ENCODE data around the gene PRTN3.
"Not testable (repeated sequence)": the region's sequence is repeated elsewhere in the genome, so short reads cannot be mapped to it uniquely, and the experiment has no call there.

The PRTN3 gene

DNA sequence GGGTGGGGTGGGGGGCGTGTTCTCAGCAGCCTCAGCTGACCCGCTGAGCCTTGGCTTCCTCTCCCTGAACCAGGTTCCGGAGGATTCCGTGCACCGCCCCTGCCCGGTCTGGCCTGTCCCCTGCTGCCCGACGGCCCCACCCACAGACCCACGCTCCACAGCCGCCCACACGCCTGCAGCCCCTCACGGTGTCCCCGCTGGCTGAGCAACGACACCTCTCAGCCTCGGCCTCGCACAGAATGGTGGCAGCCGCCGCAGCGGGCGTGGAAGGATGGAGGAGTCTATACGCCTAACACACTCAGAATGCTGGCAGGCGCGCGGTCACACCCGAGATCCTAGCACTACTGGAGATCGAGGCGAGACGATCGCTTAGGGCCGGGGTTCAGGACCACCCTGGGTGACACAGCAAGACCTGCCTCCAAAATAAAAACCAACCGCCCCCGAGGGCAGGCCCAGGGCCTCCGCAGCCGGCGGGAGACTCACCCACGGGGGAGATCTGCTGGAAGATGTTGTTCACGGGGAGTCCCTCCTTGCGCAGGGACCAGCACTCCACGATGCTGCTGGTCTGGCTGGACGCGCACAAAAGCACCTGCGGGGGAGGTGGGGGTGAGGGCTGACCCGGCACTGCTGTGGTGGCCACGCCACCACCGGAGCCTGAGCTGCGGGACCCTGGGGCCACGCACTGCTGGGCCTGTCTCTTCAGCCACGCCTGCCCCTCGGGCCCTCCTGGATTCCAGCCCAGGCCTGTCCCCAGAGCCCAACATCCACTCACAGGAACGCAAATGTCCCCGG, 43.8 kb downstream of the PRTN3 start:
- DNase-seq = no peak

DNA sequence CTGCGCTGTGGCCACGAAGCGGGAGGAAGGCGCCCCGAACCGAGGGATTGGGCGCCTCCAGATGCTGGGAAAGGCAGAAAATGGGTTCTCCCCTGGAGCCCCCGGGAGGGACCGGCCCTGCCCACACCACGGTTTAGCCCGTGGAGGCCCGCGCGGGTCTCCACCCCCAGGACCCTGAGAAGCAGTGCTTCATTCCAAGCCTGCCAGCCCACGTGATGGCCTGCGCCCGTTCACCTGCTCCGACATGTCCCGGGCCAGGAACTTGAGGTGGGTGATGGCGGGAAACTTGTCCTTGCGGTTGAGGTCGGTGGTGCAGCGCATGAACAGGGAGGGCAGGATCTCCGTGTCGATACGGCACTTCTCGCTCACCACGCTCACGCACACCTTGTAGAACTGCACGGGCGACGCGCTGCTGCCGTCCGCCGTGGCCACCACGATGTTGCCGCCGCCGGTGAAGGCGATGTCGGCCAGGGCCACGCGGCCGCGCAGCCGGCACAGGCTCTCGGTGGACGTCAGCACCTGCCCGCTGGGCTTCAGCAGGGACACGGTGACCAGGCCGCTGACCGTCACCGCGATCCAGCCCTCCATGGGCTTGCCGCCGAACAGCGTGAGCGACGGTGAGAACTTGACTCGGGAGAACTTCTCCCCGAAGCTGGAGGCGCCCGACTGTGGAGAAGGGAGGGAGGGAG, 44.9 kb downstream of the PRTN3 start:
- no peak for DNase-seq

DNA sequence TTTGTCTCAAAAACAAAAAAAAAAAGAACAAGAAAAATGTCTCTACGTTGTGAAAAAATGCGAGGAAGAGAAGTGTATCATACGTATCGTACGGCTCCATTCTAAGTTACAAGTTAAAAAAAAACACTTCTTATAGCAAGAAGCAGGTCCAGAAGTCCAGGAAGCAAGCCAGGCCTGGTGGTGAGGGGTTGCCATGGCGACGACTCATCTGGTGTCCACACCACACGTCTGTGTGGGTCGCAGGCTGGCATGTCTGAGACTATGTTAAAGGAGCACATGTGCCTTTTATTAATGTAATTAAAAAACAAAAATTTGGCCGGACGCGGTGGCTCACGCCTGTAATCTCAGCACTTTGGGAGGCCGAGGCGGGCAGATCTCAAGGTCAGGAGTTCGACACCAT, 46.3 kb downstream of the PRTN3 start:
- DNase-seq = peak; percentile 75

DNA sequence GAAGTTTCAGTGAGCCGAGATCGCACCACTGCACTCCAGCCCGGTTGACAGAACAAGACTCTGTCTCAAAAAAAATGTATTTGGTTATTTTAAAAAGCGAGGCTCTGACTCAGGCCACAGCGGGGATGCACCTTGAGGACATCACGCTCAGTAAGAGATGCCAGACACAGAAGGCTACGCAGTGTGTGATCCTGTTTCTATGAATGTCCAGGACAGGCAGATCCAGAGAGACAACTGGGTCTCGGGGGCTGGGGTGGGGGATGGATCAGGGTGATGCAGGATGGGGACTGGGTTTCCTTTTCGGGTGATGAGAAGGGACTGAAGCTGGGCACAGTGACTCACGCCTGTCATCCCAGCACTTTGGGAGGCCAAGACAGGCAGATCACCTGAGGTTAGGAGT, 46.8 kb downstream of the PRTN3 start:
- no peak for DNase-seq

DNA sequence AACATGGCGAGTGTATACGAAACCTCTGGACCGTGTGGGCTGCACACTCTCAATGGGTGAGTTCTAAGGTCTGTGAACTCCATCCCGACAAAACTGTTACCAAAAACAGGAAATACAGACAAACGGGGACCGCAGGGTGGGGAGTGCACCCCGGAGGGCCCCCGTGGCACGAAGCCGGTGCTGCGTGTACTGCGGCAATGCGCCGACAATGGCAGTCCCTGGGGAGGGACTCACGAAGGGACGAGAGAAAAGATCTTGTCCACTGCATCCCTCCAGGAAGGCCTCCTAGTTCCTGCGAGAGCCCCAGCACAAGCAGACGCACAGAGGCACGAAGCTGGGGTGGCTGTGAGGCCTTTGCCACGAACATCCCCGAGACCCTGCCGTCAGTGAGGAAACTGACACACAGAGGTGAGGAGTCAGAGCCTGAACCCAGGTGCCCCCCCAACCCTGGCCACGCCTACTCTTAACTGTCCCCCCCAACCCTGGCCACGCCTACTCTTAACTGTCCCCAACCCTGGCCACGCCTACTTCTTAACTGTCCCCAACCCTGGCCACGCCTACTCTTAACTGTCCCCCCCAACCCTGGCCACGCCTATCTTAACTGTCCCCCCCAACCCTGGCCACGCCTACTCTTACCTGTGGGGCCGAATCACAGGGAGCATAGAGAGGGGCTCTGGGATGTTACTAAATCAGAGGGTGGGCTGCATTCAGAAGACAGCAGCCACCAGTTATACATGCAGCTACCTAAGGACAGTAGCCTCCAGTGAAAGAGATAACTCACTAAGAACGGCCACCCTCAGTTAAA, 48.0 kb downstream of the PRTN3 start:
- DNase-seq = no peak

DNA sequence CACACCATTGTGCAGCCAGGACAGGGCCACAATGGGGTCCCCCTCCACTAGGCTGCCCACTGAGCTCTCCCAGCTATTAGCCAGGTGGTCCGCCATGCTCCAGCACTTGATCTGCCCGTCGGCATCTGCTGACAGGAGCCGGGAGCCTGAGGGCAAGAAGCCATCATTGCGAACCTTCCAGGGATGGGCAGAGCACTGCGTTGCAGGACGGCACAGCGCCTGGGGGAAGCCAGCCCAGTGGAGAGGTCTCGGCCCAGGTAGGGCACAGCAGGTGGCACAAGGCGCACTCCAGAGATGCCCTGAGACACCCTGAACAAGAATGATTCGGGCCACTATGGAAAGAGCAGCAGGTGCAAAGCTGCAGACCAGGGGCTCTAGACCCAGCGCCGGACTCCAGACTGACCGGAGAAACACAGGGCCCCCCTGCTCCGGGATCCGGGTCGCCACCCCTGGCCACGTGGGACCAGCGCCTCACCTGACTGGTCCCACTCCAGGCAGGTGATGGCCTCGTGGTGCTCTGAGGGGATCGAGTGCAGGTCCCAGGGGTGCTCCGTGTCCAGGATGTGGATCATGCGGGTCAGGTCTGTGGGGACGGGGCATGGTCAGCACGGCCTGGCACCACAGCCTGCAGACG, 49.0 kb downstream of the PRTN3 start:
- DNase-seq = no peak

DNA sequence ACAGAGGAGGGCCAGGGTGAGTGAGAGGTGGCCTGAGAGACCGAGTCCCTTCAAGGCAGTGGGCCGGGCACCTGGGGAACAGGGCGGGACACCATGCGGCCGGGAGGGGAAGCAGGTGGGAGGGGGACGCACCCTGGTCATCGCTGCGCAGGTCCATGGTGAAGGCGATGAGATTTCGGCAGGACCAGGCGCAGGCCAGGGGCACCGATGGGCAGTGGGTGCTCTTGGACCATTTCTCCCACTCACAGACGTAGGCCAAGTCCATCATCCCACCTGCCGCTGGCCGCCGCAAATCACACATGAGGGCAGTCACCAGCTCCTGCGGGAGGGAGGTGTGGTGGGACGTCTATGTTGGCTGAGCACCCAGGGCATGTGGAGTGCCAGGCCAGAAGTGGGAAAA, 50.0 kb downstream of the PRTN3 start:
- DNase-seq = no peak

DNA sequence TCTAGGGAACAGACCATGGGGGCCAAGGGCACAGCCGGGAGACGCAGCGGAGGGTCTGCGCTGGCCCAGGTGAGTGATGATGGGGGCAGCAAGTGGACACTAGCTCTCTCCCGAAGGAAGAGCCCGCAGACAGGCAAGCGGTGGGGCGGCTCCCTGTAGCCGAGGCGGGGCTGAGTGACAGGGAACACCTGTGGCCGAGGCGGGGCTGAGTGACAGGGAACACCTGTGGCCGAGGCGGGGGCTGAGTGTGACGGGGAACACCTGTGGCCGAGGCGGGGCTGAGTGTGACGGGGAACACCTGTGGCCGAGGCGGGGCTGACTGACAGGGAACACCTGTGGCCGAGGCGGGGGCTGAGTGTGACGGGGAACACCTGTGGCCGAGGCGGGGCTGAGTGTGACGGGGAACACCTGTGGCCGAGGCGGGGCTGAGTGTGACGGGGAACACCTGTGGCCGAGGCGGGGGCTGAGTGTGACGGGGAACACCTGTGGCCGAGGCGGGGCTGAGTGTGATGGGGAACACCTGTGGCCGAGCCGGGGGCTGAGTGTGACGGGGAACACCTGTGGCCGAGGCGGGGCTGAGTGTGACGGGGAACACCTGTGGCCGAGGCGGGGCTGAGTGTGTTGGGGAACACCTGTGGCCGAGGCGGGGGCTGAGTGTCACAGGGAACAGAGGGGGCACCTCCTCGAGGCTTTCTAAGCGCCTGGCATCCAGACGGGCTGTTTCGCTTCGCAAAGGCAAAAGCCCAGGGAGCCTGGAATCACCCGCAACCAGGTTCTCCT, 50.8 kb downstream of the PRTN3 start:
- not testable (repeated sequence) for DNase-seq

DNA sequence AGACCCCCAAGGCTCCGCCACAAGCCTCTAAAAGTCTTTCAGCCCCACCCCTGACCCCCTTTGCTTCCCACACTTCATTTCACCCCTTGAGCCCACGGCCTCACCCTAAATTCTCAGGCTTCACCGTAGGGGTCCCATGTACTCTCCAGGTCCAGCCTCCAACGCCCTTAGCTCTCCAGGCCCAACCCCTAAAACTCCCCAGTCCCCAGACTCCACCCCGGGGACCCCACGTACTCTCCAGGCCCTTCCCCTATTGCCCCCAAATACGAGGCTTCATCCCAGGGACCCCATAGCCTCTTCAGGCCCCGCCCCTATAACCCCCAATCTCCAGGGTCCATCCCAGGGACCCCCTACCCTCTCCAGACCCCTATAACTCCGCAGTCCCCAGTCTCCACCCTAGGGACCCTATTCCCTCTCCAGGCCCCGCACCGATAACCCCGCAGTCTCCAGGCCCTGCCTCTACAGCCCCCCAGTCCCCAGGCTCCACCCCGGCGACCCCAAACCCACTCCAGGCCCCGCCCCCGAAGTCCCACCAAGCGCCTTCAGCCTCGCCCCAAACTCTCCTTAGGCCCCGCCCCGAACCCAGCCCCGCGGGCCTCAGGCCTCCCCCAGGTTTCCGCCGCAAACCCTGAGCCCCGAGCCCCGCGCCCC, 51.6 kb downstream of the PRTN3 start:
- DNase-seq = no peak

DNA sequence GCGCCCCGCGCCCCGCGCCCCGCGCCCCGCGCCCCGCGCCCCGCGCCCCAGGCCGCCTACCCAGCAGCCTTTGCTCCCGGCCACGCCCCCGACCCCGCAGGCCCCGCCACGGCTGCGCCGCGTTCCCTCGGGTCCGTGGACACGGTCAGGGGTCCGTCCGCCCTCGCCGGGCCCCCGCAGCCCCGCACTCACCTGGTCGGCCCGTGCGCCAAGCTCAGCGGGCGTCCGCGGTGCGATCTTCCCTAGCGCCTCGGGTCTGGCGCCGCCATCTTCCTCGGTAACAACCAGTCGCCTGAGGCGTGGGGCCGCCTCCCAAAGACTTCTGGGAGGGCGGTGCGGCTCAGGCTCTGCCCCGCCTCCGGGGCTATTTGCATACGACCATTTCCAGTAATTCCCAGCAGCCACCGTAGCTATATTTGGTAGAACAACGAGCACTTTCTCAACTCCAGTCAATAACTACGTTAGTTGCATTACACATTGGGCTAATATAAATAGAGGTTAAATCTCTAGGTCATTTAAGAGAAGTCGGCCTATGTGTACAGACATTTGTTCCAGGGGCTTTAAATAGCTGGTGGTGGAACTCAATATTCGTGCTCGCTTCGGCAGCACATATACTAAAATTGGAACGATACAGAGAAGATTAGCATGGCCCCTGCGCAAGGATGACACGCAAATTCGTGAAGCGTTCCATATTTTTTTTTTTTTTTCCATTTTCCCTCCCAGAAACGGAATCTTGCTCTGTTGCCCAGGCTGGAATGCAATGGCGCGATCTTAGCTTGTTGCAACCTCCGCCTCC, 52.3 kb downstream of the PRTN3 start, which contains the start of the genes MED16 and RNU6-9:
Gene MED16, minus strand, starts transcription at position 294 of the 796 bp plus-strand sequence. CDS start 2,056 bp downstream, outside the sequence.
Gene RNU6-9, plus strand, starts transcription at position 591 of the 796 bp plus-strand sequence.
- DNase-seq = peak; percentile 94

DNA sequence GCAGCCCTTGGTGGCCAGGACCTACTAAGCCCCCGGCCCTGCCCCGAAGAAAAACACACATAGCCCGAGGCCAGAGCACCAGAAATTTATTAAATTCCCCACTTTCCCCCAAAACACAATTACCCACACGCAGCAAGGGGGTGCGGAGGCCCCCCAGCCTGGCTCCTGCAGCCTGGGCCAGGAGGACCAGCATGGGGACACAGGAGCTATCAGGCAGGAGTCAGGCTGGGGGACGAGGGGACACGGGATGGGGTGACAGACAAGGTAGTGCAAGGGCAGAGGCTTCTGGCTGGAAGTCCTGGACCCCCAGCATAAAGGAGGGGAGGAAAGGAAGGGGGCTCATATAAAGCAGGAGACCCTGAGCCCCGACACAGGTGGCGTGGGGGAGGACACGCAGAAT, 55.6 kb downstream of the PRTN3 start:
- no peak for DNase-seq

DNA sequence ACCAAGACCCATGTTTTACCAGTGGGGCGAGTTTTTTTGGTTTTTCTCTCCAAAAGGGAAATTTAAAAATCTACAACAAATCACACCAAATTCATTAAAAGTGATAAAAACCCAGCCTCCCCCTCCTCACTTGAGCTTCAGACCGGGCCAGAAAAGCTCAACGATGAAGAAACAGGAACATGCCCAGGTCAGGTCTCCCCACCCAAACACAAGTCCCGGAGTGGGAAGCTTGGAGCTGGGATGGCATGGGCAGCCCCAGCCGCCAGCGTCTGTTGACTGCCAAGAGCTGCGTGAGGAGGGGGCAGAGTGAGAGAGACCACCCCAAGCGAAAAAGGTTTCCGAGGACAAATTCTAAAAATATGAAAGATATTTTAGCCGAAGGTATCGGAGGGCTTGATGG, 56.2 kb downstream of the PRTN3 start:
- DNase-seq = no peak

DNA sequence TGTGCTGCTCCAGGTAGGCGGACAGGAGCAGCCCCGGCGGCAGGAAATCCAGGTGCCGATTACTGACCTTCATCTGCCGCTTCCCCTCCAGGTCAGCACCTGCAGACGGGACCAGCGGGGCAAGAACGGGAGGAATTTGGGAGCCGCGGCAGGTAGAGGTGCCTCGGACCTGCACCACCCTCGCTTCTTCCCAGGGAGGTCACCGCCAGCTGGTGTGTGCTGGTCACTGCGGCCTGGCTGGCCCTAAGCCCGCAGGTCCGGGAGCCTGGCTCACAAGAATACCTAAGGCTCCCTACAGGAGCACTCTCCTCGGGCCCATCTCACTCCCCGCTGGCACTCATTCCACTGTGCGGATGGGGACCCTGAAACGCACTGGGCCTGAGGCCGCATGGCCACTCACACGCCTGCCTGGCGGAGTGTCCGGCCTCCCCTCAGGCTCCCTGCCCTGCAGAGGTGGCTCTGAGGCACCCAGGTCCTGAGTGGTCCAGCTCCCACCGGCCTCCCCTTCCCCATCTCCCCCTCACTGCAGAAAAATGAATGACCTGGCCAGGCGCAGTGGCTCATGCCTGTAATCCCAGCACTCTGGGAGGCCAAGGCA, 56.7 kb downstream of the PRTN3 start:
- DNase-seq = peak; percentile 80
